Lower lobe of right lung (tissue), 2 donors: ENCODE measurements around the gene CD2AP. TPM values are rescaled to one million over a fixed set of nuclear protein-coding genes. Genes with fewer than 3 reads are reported as not detected.

ENCODE experiments used
- ATAC-seq, 2 donors: fragments of 200-7000 bp; cut with Tn5 transposase; one replicate each; pipeline ENCODE4 v1.9.1; 2020 to 2022; ENCODE audit warnings: mild to moderate bottlenecking in 2 of 2, moderate library complexity in 2 of 2
- DNase-seq: peaks from one replicate; pipeline ENCODE4 v3.0.0-alpha.2; 2020
- H3K27ac ChIP-seq: fragments of 200-600 bp; one replicate; pipeline ENCODE4 v1.8.0; 2022
- H3K27me3 ChIP-seq: fragments of 200-600 bp; one replicate; pipeline ENCODE4 v1.8.0; 2022; ENCODE audit warnings: low read depth
- H3K36me3 ChIP-seq: fragments of 200-600 bp; one replicate; pipeline ENCODE4 v1.8.0; 2022; ENCODE audit warnings: mild to moderate bottlenecking
- H3K4me1 ChIP-seq: fragments of 200-600 bp; one replicate; pipeline ENCODE4 v1.8.0; 2022
- H3K4me3 ChIP-seq: fragments of 200-600 bp; one replicate; pipeline ENCODE4 v1.8.0; 2022; ENCODE audit warnings: mild to moderate bottlenecking
- H3K9me3 ChIP-seq: fragments of 200-600 bp; one replicate; pipeline ENCODE4 v1.8.0; 2022
- intact Hi-C: fragments of 100-400 bp; cut with DNase I; formaldehyde crosslinking; loops from one replicate; pipeline ENCODE4 v1.11.0; 2022
- total RNA-seq: library from RNA; stranded (reverse); fragmentation: NEBNext Ultra II Directional; extraction: Animal tissue kit (Norgen Biotek cat#: 25700); gene quantifications from one replicate; pipeline ENCODE4 v1.2.1, GENCODE V29; 2021
- TF ChIP-seq, protein P1 (sequence below): fragments of 200-600 bp; IDR thresholded peaks from one replicate; pipeline ENCODE4 v1.8.0; 2022; ENCODE audit warnings: antibody characterized with exemption, mild to moderate bottlenecking
- donor health status: DM: no; HTN: yes; CAD: no; lungs with severe emphysema.

Gene CD2AP
- total RNA-seq, 1 donor from 2014 or later: 38.1 TPM

DNA sequence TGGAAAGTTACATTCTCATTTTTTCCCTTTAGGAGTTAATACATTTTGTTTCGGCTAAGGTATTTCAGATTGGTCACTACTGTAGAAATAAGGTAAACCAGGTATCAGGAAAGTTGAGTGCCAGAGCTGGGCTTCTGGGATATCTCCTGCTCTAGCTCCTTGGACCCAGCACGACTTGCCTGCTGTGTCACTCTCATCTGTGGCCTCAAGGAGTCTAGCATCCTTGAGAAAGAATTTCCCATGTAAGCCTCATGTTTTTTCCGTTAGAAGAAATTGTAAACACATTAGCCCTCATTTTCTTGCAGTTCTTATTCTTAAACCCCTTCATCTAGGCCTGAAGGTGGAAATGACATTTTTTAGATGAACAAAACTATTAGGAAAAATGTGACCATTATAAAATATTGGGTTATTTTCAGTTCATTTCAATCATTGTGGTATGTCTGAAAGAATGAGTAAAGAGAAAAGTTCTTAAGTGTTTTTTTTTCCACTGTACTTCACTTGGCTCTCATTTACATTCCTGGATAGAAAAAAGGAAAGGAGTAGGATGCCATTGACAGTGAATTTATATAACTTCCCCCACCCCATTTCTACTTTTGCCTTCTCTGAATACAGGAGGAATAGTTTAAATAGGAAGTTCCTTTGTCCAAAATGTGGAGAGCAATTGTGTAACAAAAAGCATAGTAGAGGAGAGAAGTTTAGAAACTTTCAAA lies 46.7 kb downstream of the CD2AP start:
- Histone ChIP-seq H3K27ac (no peak overlapping the region), H3K4me1 (peaks cover 11% of the 10 kb centered on the region), H3K36me3 (no peaks in the 10 kb centered on the region), H3K4me3 (no peak overlapping the region), H3K27me3 (no peaks in the 10 kb centered on the region), H3K9me3 (no peaks in the 10 kb centered on the region)
- intact Hi-C loops: no loop called here
- ATAC-seq: peak in 1 of 2 donors; percentile 50
- no peak for DNase-seq
- TF ChIP-seq, protein P1, sequence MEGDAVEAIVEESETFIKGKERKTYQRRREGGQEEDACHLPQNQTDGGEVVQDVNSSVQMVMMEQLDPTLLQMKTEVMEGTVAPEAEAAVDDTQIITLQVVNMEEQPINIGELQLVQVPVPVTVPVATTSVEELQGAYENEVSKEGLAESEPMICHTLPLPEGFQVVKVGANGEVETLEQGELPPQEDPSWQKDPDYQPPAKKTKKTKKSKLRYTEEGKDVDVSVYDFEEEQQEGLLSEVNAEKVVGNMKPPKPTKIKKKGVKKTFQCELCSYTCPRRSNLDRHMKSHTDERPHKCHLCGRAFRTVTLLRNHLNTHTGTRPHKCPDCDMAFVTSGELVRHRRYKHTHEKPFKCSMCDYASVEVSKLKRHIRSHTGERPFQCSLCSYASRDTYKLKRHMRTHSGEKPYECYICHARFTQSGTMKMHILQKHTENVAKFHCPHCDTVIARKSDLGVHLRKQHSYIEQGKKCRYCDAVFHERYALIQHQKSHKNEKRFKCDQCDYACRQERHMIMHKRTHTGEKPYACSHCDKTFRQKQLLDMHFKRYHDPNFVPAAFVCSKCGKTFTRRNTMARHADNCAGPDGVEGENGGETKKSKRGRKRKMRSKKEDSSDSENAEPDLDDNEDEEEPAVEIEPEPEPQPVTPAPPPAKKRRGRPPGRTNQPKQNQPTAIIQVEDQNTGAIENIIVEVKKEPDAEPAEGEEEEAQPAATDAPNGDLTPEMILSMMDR: no peak

DNA sequence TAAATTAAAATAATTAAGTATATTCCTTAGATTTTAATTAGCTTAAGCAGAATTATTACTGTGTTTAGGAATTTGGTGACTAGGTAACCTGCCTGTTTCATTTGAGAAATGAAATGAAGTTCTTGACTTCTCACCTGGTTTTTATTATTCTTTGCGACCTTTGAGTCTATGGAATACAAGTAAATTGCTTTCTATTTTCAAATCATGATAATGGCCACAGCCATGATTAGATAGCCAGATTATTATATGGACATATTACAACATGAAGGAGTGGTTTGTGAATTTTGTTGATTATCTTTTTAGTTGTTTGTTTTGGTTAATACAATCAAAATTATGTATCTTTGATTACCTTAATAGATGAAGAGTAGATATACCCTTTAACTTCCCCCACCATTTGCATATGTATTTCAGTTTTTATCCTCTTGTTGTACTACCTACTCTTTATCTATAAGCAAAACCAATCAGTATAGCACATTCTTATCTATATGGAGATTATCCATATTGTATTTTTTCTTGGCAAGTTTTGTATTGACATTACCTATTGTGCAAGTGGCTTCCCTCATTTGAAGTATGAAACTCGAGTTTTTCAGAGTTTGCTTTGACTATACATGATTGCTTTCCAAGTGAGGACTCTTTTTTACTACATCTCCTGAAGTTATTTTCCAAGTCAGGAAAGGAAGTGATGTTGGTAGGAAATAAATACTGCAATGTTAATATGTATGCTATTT lies 47.9 kb downstream of the CD2AP start:
- no peak overlapping the region for H3K27ac ChIP-seq
- no peaks in the 10 kb centered on the region for H3K9me3 ChIP-seq
- intact Hi-C loops: no loop called here
- H3K4me3 ChIP-seq: no peak overlapping the region
- no peaks in the 10 kb centered on the region for H3K27me3 ChIP-seq
- TF ChIP-seq, protein P1: no peak
- H3K4me1 ChIP-seq: peaks cover 7% of the 10 kb centered on the region
- ATAC-seq (no peak), DNase-seq (no peak)
- no peaks in the 10 kb centered on the region for H3K36me3 ChIP-seq

DNA sequence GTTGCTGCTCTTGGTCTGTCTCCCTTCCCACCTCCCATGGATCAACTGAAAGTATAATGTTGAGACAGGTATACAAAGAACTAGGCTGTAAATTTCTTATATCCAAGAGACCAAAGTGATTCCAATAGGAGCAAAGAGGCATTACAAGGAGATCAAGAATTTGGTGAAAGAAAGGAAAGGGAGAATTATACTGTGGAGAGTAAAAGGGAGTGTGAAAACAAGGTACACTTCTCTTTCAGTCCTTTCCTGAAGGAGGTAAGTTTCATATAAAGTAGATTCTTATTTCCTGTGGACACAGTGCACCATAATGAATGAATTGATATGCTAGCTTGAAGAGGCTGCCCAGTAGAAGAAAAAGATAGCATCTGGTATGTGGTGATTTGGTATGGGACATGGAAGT lies 49.7 kb downstream of the CD2AP start:
- DNase-seq (no peak), ATAC-seq (no peak)
- H3K4me3 ChIP-seq: no peak overlapping the region
- H3K4me1 ChIP-seq: peaks cover 7% of the 10 kb centered on the region
- H3K27ac ChIP-seq: no peak overlapping the region
- no peaks in the 10 kb centered on the region for H3K36me3 ChIP-seq
- intact Hi-C loops: no loop called here
- TF ChIP-seq, protein P1: no peak
- no peaks in the 10 kb centered on the region for H3K27me3 ChIP-seq
- H3K9me3 ChIP-seq: no peaks in the 10 kb centered on the region

- H3K27me3 ChIP-seq: no peaks in the 10 kb centered on the region
- ATAC-seq: no peak
- no peak for DNase-seq
- H3K4me3 ChIP-seq: no peak overlapping the region
- H3K9me3 ChIP-seq: no peaks in the 10 kb centered on the region
- H3K4me1 ChIP-seq: peaks cover 2% of the 10 kb centered on the region
- intact Hi-C loops: no loop called here
- no peak overlapping the region for H3K27ac ChIP-seq
- TF ChIP-seq, protein P1: no peak
- peaks cover 14% of the 10 kb centered on the region for H3K36me3 ChIP-seq
Observed at GRCh38 chr6:47529734-47530133, 52.1 kb downstream of the CD2AP start.

GRCh38 chr6:47532981-47533585 lies 55.5 kb downstream of the CD2AP start:
- Histone ChIP-seq H3K27me3 (no peaks in the 10 kb centered on the region), H3K36me3 (peaks cover 23% of the 10 kb centered on the region), H3K4me1 (no peaks in the 10 kb centered on the region), H3K27ac (no peak overlapping the region), H3K9me3 (no peaks in the 10 kb centered on the region), H3K4me3 (no peak overlapping the region)
- TF ChIP-seq, protein P1: no peak
- intact Hi-C loops: no loop called here
- no peak for ATAC-seq
- no peak for DNase-seq
